SH-SY5Y (cell line): Measurements from ENCODE around the gene CERKL.

ENCODE experiments used
- GATA2 ChIP-seq: IDR thresholded peaks from 2 replicates; pipeline ENCODE4 v1.6.1; 2011; ENCODE audit warnings: mild to moderate bottlenecking, low read depth, low read length
- GATA3 ChIP-seq: IDR thresholded peaks from 2 replicates; pipeline ENCODE4 v1.6.1; 2011; ENCODE audit warnings: low read depth, mild to moderate bottlenecking, low read length, moderate library complexity

CERKL gene

GRCh38 chr2:181621779-181622490 is 35.0 kb downstream of the CERKL start:
- TF ChIP-seq GATA2: no peak
- TF ChIP-seq GATA3: no peak

GRCh38 chr2:181619516-181619915 is 37.4 kb downstream of the CERKL start:
- TF ChIP-seq GATA2: no peak
- TF ChIP-seq GATA3: no peak

- TF ChIP-seq GATA3 (no peak), GATA2 (no peak)
These were observed 40.2 kb downstream of the CERKL start for GRCh38 chr2:181616715-181617114.

- TF ChIP-seq GATA2 (no peak), GATA3 (no peak)
These were observed 41.8 kb downstream of the CERKL start for GRCh38 chr2:181614874-181615638.

- TF ChIP-seq GATA2 (no peak), GATA3 (no peak)
These were observed 43.7 kb downstream of the CERKL start for GRCh38 chr2:181613241-181613640.

GRCh38 chr2:181607629-181608590 is 49.0 kb downstream of the CERKL start:
- no peak for TF ChIP-seq GATA2
- no peak for TF ChIP-seq GATA3

- no peak for TF ChIP-seq GATA3
- TF ChIP-seq GATA2: no peak
These were observed 50.7 kb downstream of the CERKL start for GRCh38 chr2:181605889-181606837.

GRCh38 chr2:181602017-181602416 is 54.9 kb downstream of the CERKL start:
- TF ChIP-seq GATA3 (no peak), GATA2 (no peak)

- TF ChIP-seq GATA2 (no peak), GATA3 (no peak)
These were observed 60.3 kb downstream of the CERKL start for GRCh38 chr2:181596556-181596955.

- TF ChIP-seq GATA2 (no peak), GATA3 (no peak)
These were observed 62.6 kb downstream of the CERKL start for GRCh38 chr2:181594322-181594721.

- TF ChIP-seq GATA3 (no peak), GATA2 (no peak)
These were observed 67.1 kb downstream of the CERKL start for GRCh38 chr2:181589779-181590178.

GRCh38 chr2:181588546-181588945 is 68.4 kb downstream of the CERKL start:
- TF ChIP-seq GATA3 (no peak), GATA2 (no peak)

- no peak for TF ChIP-seq GATA2
- TF ChIP-seq GATA3: no peak
These were observed 70.3 kb downstream of the CERKL start for GRCh38 chr2:181586569-181587081.
